Kidney (tissue), 14 donors: ENCODE data around the gene DDIT3. TPM values are rescaled to one million over a fixed set of nuclear protein-coding genes. Genes with fewer than 3 reads are reported as not detected.

Experiments
- DNase-seq, 5 donors: peaks; one replicate each; pipeline ENCODE4 v3.0.0-alpha.2; 2013 to 2020
- FAIRE-seq: peaks from 2 replicates; lab custom pipeline; 2012; peaks lifted over from hg19 to GRCh38; lab: Jason Lieb, UNC
- H3K27ac ChIP-seq, 2 donors: one replicate each; pipeline ENCODE4 v1.7.0; 2013; ENCODE audit warnings: low read depth in 2 of 2, low read length in 2 of 2, inconsistent platforms in 1 of 2
- H3K27me3 ChIP-seq: one replicate; pipeline ENCODE4 v1.7.1; 2013; ENCODE audit warnings: low read length, inconsistent platforms; ENCODE audit not compliant: control insufficient read depth, insufficient read depth
- H3K36me3 ChIP-seq, 3 donors: one replicate each; pipeline versions ENCODE4 v1.7.0 to v1.7.1; 2013; ENCODE audit warnings: low read length in 3 of 3, control low read depth in 1 of 3, inconsistent platforms in 1 of 3; ENCODE audit not compliant: insufficient read depth in 3 of 3, control insufficient read depth in 2 of 3
- H3K4me1 ChIP-seq, 3 donors: one replicate each; pipeline versions ENCODE4 v1.7.0 to v1.7.1; 2013; ENCODE audit warnings: low read length in 3 of 3, inconsistent platforms in 1 of 3, low read depth in 1 of 3; ENCODE audit not compliant: control insufficient read depth in 2 of 3, insufficient read depth in 2 of 3
- H3K4me3 ChIP-seq, 3 donors: one replicate each; pipeline versions ENCODE4 v1.7.0 to v1.8.1; 2013; ENCODE audit warnings: low read length in 3 of 3, control low read depth in 1 of 3, inconsistent platforms in 1 of 3
- H3K9ac ChIP-seq, 3 donors: one replicate each; pipeline versions ENCODE4 v1.7.0 to v1.7.1; 2013; ENCODE audit warnings: low read length in 3 of 3, control low read depth in 1 of 3, inconsistent platforms in 1 of 3
- H3K9me3 ChIP-seq, 3 donors: one replicate each; pipeline versions ENCODE4 v1.7.0 to v1.7.1; 2013; ENCODE audit warnings: low read length in 3 of 3, control low read depth in 1 of 3, inconsistent platforms in 1 of 3; ENCODE audit not compliant: control insufficient read depth in 2 of 3, insufficient read depth in 1 of 3
- CTCF ChIP-seq: IDR thresholded peaks from 3 replicates; pipeline ENCODE4 v1.5.1; 2012; ENCODE audit warnings: mild to moderate bottlenecking, moderate library complexity, borderline replicate concordance; ENCODE audit not compliant: insufficient read depth; ENCODE audit errors: extremely low read depth
- intact Hi-C: fragments of 100-400 bp; cut with DNase I; formaldehyde crosslinking; loops from one replicate; pipeline ENCODE4 v1.11.1; 2022
- polyA plus RNA-seq: library from polyadenylated mRNA; stranded (reverse); fragments of 350-450 nt; fragmentation: Illumina TruSeq; extraction: RNeasy Lipid Tissue Mini Kit (QIAGEN cat#74804); gene quantifications from one replicate; pipeline ENCODE4 v1.2.3, GENCODE V29; 2014; ENCODE audit warnings: low read depth, low replicate concordance; ENCODE audit not compliant: insufficient read depth
- total RNA-seq: library from RNA; stranded (reverse); fragmentation: NEBNext Ultra II Directional; extraction: Animal tissue kit (Norgen Biotek cat#: 25700); gene quantifications from one replicate; pipeline ENCODE4 v1.2.1, GENCODE V29; 2021
- donor health status: control.
- donor health status: control.
- donor health status: control.
- donor health status: control.
- donor health status: control.
- donor health status: DM: yes; HTN: yes; CAD: no.
- donor health status: Normal renal cell carcinoma (clear cell type).

Gene DDIT3
- total and polyA plus RNA-seq, 2 donors from 2014 or later = 34.1 to 83.1 TPM

- intact Hi-C loops = no loop called here
- Histone ChIP-seq H3K27ac (no peak overlapping the region), H3K9me3 (no peaks in the 10 kb centered on the region), H3K36me3 (peaks cover 8 to 27% (median 8%) of the 10 kb centered on the region in 3 donors), H3K4me3 (no peak overlapping the region), H3K27me3 (no peaks in the 10 kb centered on the region), H3K4me1 (peaks cover 0 to 10% (median 0%) of the 10 kb centered on the region in 3 donors), H3K9ac (no peak overlapping the region)
- TF ChIP-seq CTCF = no peak
- FAIRE-seq = no peak
- no peak for DNase-seq
Measured at GRCh38 chr12:57491393-57492280, 28.7 kb downstream of the DDIT3 start.

DNA sequence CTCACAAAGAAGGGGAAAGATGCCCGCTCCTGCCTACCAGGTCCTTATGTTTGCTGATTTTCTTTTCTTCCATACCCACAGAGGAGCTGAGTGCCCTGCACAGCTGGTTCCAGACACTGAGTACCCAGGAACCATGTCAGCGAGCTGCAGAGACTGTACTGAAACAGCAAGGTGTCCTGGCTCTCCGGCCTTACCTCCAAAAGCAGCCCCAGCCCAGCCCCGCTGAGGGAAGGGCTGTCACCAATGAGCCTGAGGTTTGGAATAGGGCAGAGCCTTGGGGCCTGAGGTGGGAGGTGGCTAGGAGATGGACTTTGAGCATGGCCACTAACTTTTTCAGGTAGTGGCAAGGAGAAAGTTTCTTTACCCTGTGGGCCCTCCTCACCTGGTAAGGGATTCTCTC is 30.2 kb downstream of the DDIT3 start:
- H3K36me3 ChIP-seq = peaks cover 8 to 27% (median 8%) of the 10 kb centered on the region in 3 donors
- no peak overlapping the region for H3K4me3 ChIP-seq
- H3K27me3 ChIP-seq = no peaks in the 10 kb centered on the region
- no peak for TF ChIP-seq CTCF
- no peak overlapping the region for H3K27ac ChIP-seq
- H3K4me1 ChIP-seq = peaks cover 0 to 10% (median 0%) of the 10 kb centered on the region in 3 donors
- H3K9me3 ChIP-seq = no peaks in the 10 kb centered on the region
- no peak for DNase-seq
- intact Hi-C loops = no loop called here
- no peak for FAIRE-seq
- H3K9ac ChIP-seq = no peak overlapping the region

DNA sequence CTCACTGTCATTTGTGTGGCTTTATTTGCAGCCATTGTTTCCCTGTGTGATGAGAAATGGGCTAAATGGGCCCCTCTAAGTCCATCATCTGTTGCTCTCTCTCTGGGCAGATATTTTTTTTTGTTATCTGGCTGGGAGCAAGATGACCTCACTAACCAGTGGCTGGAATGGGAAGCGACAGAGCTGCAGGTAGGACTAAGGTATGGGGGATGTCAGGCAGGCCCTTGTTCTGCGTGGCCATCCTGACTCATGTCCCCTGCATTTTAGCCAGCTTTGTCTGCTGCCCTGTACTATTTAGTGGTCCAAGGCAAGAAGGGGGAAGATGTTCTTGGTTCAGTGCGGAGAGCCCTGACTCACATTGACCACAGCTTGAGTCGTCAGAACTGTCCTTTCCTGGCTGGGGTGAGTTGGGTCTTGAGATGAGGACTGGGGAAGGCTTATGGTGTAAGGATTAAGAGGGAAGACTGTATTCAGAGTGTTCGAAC is 31.1 kb downstream of the DDIT3 start:
- intact Hi-C loops = no loop called here
- TF ChIP-seq CTCF = no peak
- no peaks in the 10 kb centered on the region for H3K27me3 ChIP-seq
- H3K9me3 ChIP-seq = no peaks in the 10 kb centered on the region
- peaks cover 0 to 10% (median 0%) of the 10 kb centered on the region in 3 donors for H3K4me1 ChIP-seq
- peak overlapping the region in 2 of 3 donors; percentile 13 to 90 for H3K9ac ChIP-seq
- DNase-seq = no peak
- no peak overlapping the region for H3K27ac ChIP-seq
- peak overlapping the region in 2 of 3 donors; percentile 90 to 99 for H3K4me3 ChIP-seq
- peaks cover 8 to 27% (median 8%) of the 10 kb centered on the region in 3 donors for H3K36me3 ChIP-seq
- FAIRE-seq = no peak
